Natural killer cell treated with Interleukin-12 subunit alpha and Interleukin-12 subunit beta and Interleukin-15 and Interleukin-18, amount 100 ng/mL, for 72 hours (primary cell): Measurements from ENCODE around the gene SLC5A2. TPM values are rescaled to one million over a fixed set of nuclear protein-coding genes. Genes with fewer than 3 reads are reported as not detected.
"Not testable (repeated sequence)": the region's sequence is repeated elsewhere in the genome, so short reads cannot be mapped to it uniquely, and the experiment has no call there.

Experiments
- ATAC-seq, 2 donors: fragments of 150-1000 bp; cut with Tn5 transposase in 1 of 2; sonication (Bioruptor Pico), chemical (Tn5 transposase) in 1 of 2; 2 replicates each; pipeline ENCODE4 v1.10.0; 2021
- DNase-seq: peaks from one replicate; pipeline ENCODE4 v3.0.0; 2022; ENCODE audit warnings: low spot score
- H3K27ac Mint-ChIP-seq, 2 donors: 1 replicate in 1 of 2; 2 replicates in 1 of 2; pipeline ENCODE4 v1.8.0; 2022; ENCODE audit warnings: mixed read lengths in 2 of 2, mild to moderate bottlenecking in 1 of 2, moderate library complexity in 1 of 2
- H3K27me3 Mint-ChIP-seq, 2 donors: 1 replicate in 1 of 2; 2 replicates in 1 of 2; pipeline ENCODE4 v1.8.0; 2022; ENCODE audit warnings: mixed read lengths in 2 of 2
- H3K36me3 Mint-ChIP-seq: one replicate; pipeline ENCODE4 v1.8.0; 2022; ENCODE audit warnings: mixed read lengths
- H3K4me1 Mint-ChIP-seq, 2 donors: 1 replicate in 1 of 2; 2 replicates in 1 of 2; pipeline ENCODE4 v1.8.0; 2022; ENCODE audit warnings: low read depth in 2 of 2, mixed read lengths in 2 of 2, mild to moderate bottlenecking in 1 of 2
- H3K4me3 Mint-ChIP-seq: one replicate; pipeline ENCODE4 v1.8.0; 2022; ENCODE audit warnings: mixed read lengths
- H3K9me3 Mint-ChIP-seq: 2 replicates; pipeline ENCODE4 v1.8.0; 2022; ENCODE audit warnings: mixed read lengths
- total RNA-seq, 2 donors: library from RNA; stranded (reverse); gene quantifications; one replicate each; pipeline ENCODE4 v1.2.3, GENCODE V29; 2022

Gene SLC5A2
- total RNA-seq, 2 donors from 2014 or later = not detected

DNA sequence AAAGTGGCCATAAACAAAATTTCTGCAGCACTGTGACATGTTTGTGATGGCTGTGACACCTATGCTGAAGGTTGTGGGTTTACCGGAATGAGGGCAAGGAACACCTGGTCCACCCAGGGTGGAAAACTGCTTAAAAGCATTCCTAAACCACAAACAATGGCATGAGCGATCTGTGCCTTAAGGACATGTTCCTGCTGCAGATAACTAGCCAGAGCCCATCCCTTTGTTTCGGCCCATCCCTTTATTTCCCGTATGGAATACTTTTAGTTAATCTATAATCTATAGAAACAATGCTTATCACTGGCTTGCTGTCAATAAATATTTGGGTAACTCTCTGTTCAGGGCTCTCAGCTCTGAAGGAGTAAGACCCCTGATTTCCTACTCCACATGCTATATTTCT, 56.8 kb downstream of the SLC5A2 start:
- Mint-ChIP-seq H3K36me3 (peaks cover 11% of the 10 kb centered on the region), H3K27me3 (peaks cover 24 to 26% of the 10 kb centered on the region in 2 donors)
- not testable (repeated sequence) for ATAC-seq, DNase-seq, H3K9me3 Mint-ChIP-seq, H3K27ac Mint-ChIP-seq, H3K4me3 Mint-ChIP-seq, H3K4me1 Mint-ChIP-seq

Other genes with a start within 250 kb of the SLC5A2 start
- gene ITGAM, start 223.1 kb upstream of the SLC5A2 start, total RNA-seq = 10 to 100 TPM; 63.9 to 77.8 TPM
- gene ITGAX, start 127.9 kb upstream of the SLC5A2 start, total RNA-seq = 100 to 1,000 TPM in 1 of 2 donors, 10 to 100 TPM in 1; 62.1 to 124 TPM
- under 1 TPM in 1 of 2 donors, not detected in 1; 0.47 TPM for gene ITGAD, start 89.8 kb upstream of the SLC5A2 start, total RNA-seq
- gene COX6A2, start 54.8 kb upstream of the SLC5A2 start, total RNA-seq = not detected
- under 1 TPM in 1 of 2 donors, not detected in 1; 0.17 TPM for gene ZNF843, start 40.3 kb upstream of the SLC5A2 start, total RNA-seq
- gene ARMC5, start 23.6 kb upstream of the SLC5A2 start, total RNA-seq = 10 to 100 TPM; 31.6 to 36.0 TPM
- gene TGFB1I1, start 11.0 kb upstream of the SLC5A2 start, total RNA-seq = under 1 TPM; 0.55 to 0.75 TPM
- 10 to 100 TPM; 42.1 to 48.5 TPM for gene RUSF1, start 25.3 kb downstream of the SLC5A2 start, total RNA-seq
- gene AHSP, start 44.8 kb downstream of the SLC5A2 start, total RNA-seq = not detected